C4-2B (cell line): Measurements from ENCODE around the gene EXPH5.

Experiments used
- CTCF ChIP-seq: fragments of 450-650 bp; conservative IDR thresholded peaks from 2 replicates; pipeline ENCODE4 v1.5.1; 2017; ENCODE audit warnings: mild to moderate bottlenecking
- ZFX ChIP-seq: fragments of 450-650 bp; IDR thresholded peaks from 2 replicates; pipeline ENCODE4 v1.6.1; 2017

GRCh38 chr11:108609682-108610081 lies 16.1 kb upstream of the EXPH5 start:
- TF ChIP-seq CTCF (no peak), ZFX (no peak)
